Gastrocnemius medialis (tissue), 4 donors: ENCODE measurements around the gene PHB1. TPM values are rescaled to one million over a fixed set of nuclear protein-coding genes. Genes with fewer than 3 reads are reported as not detected.

Experiments used
- ATAC-seq, 2 donors: fragments of 150-250 bp; one replicate each; pipeline ENCODE4 v1.9.1; 2016
- DNase-seq, 2 donors: peaks; one replicate each; pipeline ENCODE4 v3.0.0-alpha.2; 2019
- H3K27ac ChIP-seq, 4 donors: fragments of 200-600 bp; sonication (generic); 1 replicate in 1 of 4; 2 replicates in 3 of 4; pipeline ENCODE4 v1.5.1; 2016 to 2018; ENCODE audit warnings: mild to moderate bottlenecking in 2 of 4, moderate library complexity in 1 of 4
- H3K27me3 ChIP-seq, 3 donors: fragments of 200-600 bp; sonication (generic) in 2 of 3; 1 replicate in 1 of 3; 2 replicates in 2 of 3; pipeline versions ENCODE4 v1.5.1 to v1.6.0; 2016 to 2019; ENCODE audit warnings: mild to moderate bottlenecking in 1 of 3, moderate library complexity in 1 of 3
- H3K36me3 ChIP-seq, 2 donors: fragments of 200-600 bp; sonication (generic) in 1 of 2; one replicate each; pipeline ENCODE4 v1.5.1; 2017 to 2018
- H3K4me1 ChIP-seq, 2 donors: fragments of 200-600 bp; sonication (generic) in 1 of 2; one replicate each; pipeline ENCODE4 v1.5.1; 2016 to 2017; ENCODE audit warnings: mild to moderate bottlenecking in 2 of 2
- H3K4me3 ChIP-seq, 4 donors: fragments of 200-600 bp; sonication (generic) in 3 of 4; 1 replicate in 1 of 4; 2 replicates in 3 of 4; pipeline ENCODE4 v1.5.1; 2016 to 2019; ENCODE audit warnings: mild to moderate bottlenecking in 2 of 4
- H3K9me3 ChIP-seq, 3 donors: fragments of 200-600 bp; sonication (generic) in 2 of 3; 1 replicate in 1 of 3; 2 replicates in 2 of 3; pipeline ENCODE4 v1.5.1; 2016 to 2019
- CTCF ChIP-seq, 5 experiments: fragments of 450-650 bp in 3 of 5; fragments of 200-600 bp in 2 of 5; sonication (generic) in 2 of 5; IDR thresholded peaks in 4 of 5; conservative IDR thresholded peaks in 1 of 5; 1 replicate in 4 of 5; 2 replicates in 1 of 5; pipeline ENCODE4 v1.5.1; 2016 to 2019; ENCODE audit warnings: antibody characterized with exemption in 5 of 5, mild to moderate bottlenecking in 3 of 5, moderate library complexity in 3 of 5
- POLR2A ChIP-seq, 2 donors: fragments of 450-650 bp; IDR thresholded peaks; one replicate each; pipeline ENCODE4 v1.6.1; 2017; ENCODE audit warnings: antibody characterized with exemption in 2 of 2, mild to moderate bottlenecking in 2 of 2, moderate library complexity in 2 of 2
- in situ Hi-C, 4 donors: fragments of 200-750 bp; cut with MboI; loops; one replicate each; pipeline versions ENCODE4 v1.15.0 to v1.8.0; 2017; ENCODE audit warnings: low sequenced_read_pairs in 4 of 4
- intact Hi-C: fragments of 100-400 bp; cut with DNase I; formaldehyde crosslinking; loops from one replicate; pipeline ENCODE4 v1.15.1; 2023; ENCODE audit warnings: low total_unique reads
- total RNA-seq, 4 donors: library from RNA; depleted of rRNA; stranded (reverse); fragments of >200 nt; gene quantifications; one replicate each; pipeline versions ENCODE4 v1.1.0 to v1.2.3, GENCODE V29; 2016

The PHB1 gene
- total RNA-seq, 4 donors from 2014 or later: 102 to 137 (median 116) TPM

- intact Hi-C loops: no loop called here
- no peaks in the 10 kb centered on the region for H3K27me3 ChIP-seq
- H3K9me3 ChIP-seq: no peaks in the 10 kb centered on the region
- ATAC-seq (no peak), DNase-seq (no peak)
- no peak overlapping the region for H3K4me3 ChIP-seq
- no peaks in the 10 kb centered on the region for H3K36me3 ChIP-seq
- H3K27ac ChIP-seq: no peak overlapping the region
- TF ChIP-seq POLR2A (IDR thresholded peaks at IDR 0.05) (no peak), CTCF (IDR thresholded peaks at IDR 0.05 in 4 of 5, conservative IDR thresholded peaks at IDR 0.05 in 1 of 5) (no peak)
- in situ Hi-C loops: no loop called here
- no peaks in the 10 kb centered on the region for H3K4me1 ChIP-seq
These were observed 34.8 kb downstream of the PHB1 start for GRCh38 chr17:49379926-49380325.

- no peaks in the 10 kb centered on the region for H3K27me3 ChIP-seq
- no peak overlapping the region for H3K4me3 ChIP-seq
- no peaks in the 10 kb centered on the region for H3K9me3 ChIP-seq
- H3K36me3 ChIP-seq: no peaks in the 10 kb centered on the region
- in situ Hi-C loops (no loop called here), intact Hi-C loops (no loop called here)
- no peak overlapping the region for H3K27ac ChIP-seq
- H3K4me1 ChIP-seq: no peaks in the 10 kb centered on the region
- no peak for TF ChIP-seq CTCF (IDR thresholded peaks at IDR 0.05 in 4 of 5, conservative IDR thresholded peaks at IDR 0.05 in 1 of 5)
- no peak for TF ChIP-seq POLR2A (IDR thresholded peaks at IDR 0.05)
- DNase-seq: no peak
- ATAC-seq: no peak
These were observed 36.4 kb downstream of the PHB1 start for GRCh38 chr17:49378311-49378710.

- H3K9me3 ChIP-seq: no peaks in the 10 kb centered on the region
- ATAC-seq (no peak), DNase-seq (no peak)
- no peaks in the 10 kb centered on the region for H3K27me3 ChIP-seq
- TF ChIP-seq CTCF (IDR thresholded peaks at IDR 0.05 in 4 of 5, conservative IDR thresholded peaks at IDR 0.05 in 1 of 5) (no peak), POLR2A (IDR thresholded peaks at IDR 0.05) (no peak)
- in situ Hi-C loops (no loop called here), intact Hi-C loops (no loop called here)
- H3K4me1 ChIP-seq: no peaks in the 10 kb centered on the region
- H3K4me3 ChIP-seq: no peak overlapping the region
- H3K27ac ChIP-seq: no peak overlapping the region
- H3K36me3 ChIP-seq: no peaks in the 10 kb centered on the region
These were observed 39.1 kb downstream of the PHB1 start for GRCh38 chr17:49375544-49375943.

- no peak overlapping the region for H3K4me3 ChIP-seq
- no peak for TF ChIP-seq CTCF (IDR thresholded peaks at IDR 0.05 in 4 of 5, conservative IDR thresholded peaks at IDR 0.05 in 1 of 5)
- TF ChIP-seq POLR2A (IDR thresholded peaks at IDR 0.05): no peak
- no peak overlapping the region for H3K27ac ChIP-seq
- in situ Hi-C loops (no loop called here), intact Hi-C loops (no loop called here)
- ATAC-seq (no peak), DNase-seq (no peak)
- H3K4me1 ChIP-seq: no peaks in the 10 kb centered on the region
- H3K9me3 ChIP-seq: no peaks in the 10 kb centered on the region
- no peaks in the 10 kb centered on the region for H3K27me3 ChIP-seq
- H3K36me3 ChIP-seq: no peaks in the 10 kb centered on the region
These were observed 41.6 kb downstream of the PHB1 start for GRCh38 chr17:49373115-49373514.

GRCh38 chr17:49372425-49372824 lies 42.3 kb downstream of the PHB1 start:
- no peak for TF ChIP-seq POLR2A (IDR thresholded peaks at IDR 0.05)
- TF ChIP-seq CTCF (IDR thresholded peaks at IDR 0.05 in 4 of 5, conservative IDR thresholded peaks at IDR 0.05 in 1 of 5): no peak

More at GRCh38 chr17:49372425-49372824, 42.3 kb downstream of the PHB1 start:
- ATAC-seq (no peak), DNase-seq (no peak)
- Histone ChIP-seq H3K27me3 (no peaks in the 10 kb centered on the region), H3K9me3 (no peaks in the 10 kb centered on the region), H3K4me3 (no peak overlapping the region), H3K36me3 (no peaks in the 10 kb centered on the region), H3K4me1 (no peaks in the 10 kb centered on the region), H3K27ac (no peak overlapping the region)
- in situ Hi-C loops (no loop called here), intact Hi-C loops (no loop called here)
